CD4-positive, alpha-beta T cell treated with Interleukin-17A for 1 hour (primary cell): ENCODE data around the gene RRP12.
"Not testable (repeated sequence)": the region's sequence is repeated elsewhere in the genome, so short reads cannot be mapped to it uniquely, and the experiment has no call there.

Experiments used
- DNase-seq: peaks from one replicate; pipeline ENCODE4 v3.0.0-alpha.2; 2020

Gene RRP12

DNA sequence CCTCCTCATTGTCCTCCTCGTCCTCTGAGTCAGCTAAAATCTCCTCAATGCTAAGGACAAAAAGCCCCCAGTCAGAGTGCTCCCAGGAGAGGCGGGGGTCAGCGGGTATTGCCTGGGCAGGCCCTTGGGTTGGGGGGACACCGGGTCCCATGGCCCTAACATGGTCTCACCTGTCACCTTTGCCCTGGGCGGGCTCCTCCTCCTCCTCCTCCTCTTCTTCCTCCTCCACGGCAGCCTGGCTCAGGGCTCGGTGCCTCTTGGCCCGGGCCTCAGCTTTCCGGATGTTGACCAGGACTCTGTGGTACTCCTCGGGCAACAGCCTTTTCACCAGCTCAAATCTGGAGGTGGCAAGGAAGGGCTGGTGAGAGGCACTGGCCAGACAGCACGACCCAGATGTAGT, 34.6 kb downstream of the RRP12 start:
- no peak for DNase-seq

DNA sequence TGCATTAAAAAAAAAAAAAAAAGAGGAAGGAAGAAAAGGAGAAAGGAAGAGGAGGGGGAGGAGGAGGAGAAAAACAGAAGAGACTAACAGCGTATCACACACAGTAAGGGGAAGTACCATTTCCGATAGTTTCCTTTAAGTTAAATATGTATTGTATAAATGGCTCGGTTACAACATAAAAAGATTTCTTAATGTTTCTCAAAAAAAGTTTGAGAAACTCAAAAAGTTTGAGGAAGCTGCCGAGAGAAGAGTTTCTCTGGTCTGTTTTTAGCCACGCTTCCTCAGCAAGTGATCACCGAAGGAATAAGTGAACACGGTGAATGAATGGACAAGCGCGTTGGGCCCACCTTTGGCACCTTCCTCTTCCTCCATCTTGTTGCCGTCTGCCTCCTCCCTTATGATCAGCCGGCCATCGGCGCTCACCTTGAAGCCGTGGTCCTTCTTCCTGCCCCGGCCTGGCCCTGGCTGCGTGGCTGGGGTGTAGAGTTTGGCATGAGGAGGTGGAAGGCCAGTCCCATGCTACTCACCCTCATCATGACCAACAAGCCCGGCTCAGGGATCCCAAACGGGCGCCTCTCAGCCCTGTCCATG, 35.3 kb downstream of the RRP12 start:
- DNase-seq = no peak

DNA sequence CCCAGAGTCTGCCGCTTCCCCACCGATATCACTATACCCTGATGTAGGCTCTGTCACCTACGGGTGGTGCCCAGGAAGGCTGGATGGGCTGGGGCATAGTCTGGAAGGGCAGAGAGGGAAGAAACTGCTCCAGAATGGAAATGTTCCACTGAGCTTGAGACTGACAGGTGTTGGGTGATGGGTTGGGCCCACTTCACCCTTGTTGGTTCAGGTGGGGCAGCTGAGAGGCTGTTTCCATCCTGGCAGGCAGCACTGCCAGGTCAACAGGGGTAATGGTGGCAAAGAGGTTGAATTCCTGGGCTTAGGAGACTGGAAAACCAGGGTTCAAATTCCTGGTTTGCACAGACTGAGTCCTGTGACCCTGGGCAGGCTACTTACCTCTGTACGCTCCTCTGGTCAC, 38.1 kb downstream of the RRP12 start:
- DNase-seq = no peak

DNA sequence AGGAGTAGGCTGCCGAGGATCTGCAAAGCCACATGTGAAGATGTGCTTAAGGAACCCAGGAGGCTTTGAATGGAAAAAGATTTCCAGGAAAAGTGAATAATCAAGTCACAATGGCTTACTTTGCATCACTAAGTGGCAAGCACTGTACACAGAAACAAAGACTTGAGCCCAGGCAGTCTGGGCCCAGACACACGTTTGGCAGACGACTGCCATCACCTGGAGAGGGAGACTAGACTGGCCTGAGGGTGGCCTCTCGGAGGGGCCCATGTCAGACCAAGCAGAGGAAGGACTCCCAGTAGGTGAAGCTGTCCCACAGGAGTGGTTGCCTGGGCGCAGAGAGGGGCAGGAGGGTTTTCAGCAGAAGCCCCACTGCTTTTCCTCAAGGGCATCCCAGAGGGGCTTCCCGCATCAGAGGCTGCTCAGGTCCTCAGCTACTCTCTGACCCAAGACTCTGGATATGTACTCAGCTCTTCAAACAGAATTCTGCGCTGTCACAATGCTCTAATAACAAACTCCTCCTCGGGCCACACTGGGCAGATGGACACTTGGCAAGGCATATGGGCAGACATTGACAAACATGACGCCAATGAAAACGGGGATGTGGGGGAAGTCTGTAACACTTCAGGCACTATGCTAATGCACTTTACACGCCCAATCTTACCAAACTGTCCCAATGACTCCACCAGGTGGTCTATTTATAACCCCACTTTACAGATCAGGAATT, 38.7 kb downstream of the RRP12 start:
- no peak for DNase-seq

DNA sequence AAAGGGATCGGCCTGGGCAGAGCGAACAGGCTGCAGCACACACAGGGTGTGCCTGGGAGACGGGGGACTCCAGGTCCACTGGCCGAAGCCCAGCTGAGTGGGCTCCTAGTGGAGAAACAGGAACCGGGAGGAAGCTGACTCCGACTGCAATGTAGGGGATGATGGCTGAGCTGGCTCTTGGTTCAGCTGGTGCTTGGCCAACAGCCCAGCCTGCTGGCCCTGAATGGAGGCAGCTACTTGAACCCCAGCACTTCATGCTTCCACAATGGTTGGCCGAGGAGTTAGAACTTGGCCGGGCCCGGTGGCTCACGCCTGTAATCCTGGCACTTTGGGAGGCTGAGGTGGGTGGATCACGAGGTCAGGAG, 39.6 kb downstream of the RRP12 start:
- DNase-seq = no peak

DNA sequence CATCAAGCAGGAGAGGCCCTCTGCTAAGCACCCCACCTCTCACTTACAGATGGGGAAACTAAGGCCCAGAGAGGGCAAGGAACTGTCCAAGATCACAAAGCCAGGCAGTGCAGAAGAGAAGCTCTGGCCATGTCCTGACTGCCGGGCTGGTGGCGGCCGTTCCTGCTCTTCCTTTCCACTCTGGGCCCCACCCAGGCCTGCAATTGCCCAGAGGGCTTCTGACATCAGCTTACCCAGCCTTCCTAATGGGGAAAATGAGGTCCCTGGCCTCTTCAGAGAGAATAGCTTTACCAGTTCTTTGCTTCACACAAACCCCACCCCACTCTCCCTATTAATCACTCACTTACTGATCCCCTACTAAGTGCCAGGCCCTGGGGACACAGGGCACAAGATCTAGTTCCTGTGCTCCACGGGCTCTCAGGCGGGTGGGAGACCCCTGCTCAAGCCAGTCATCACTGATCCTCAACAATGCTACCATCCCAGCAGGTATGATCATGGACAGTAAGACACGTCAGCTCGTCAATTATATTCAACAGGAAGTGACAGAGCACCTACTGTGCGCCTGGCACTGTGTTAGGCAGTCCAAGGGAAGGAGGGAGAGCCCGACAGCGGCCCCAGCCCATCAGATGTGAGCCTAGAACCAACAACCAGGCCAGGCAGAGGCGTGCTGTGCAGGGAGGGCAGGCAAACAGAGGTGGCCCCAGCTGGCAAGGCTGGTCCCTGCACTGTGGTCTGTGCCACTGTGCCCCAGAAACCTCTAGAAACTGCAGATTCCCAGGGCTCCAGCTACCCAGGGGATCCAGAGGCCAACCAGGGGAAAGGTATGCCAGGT, 40.2 kb downstream of the RRP12 start:
- DNase-seq = no peak

DNA sequence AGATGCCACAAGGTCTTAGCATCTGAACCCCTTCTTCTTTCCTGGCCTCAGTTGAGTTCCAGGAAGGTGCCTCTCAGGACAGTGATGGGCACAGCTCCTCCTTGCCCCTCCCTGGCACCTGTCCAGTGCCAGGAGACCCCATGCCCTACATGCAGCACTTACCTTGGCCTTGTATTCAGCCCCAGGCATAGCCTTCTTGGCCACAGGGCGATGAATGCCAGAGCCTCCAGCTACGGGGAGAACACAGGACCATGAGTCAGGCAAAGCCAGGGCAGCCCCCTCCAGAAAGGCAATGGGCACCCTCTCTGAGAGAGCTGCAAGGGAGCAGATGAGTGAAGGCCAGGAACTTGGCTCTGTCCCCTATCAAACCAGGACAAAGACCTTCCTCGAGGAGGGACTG, 42.4 kb downstream of the RRP12 start:
- DNase-seq = no peak

DNA sequence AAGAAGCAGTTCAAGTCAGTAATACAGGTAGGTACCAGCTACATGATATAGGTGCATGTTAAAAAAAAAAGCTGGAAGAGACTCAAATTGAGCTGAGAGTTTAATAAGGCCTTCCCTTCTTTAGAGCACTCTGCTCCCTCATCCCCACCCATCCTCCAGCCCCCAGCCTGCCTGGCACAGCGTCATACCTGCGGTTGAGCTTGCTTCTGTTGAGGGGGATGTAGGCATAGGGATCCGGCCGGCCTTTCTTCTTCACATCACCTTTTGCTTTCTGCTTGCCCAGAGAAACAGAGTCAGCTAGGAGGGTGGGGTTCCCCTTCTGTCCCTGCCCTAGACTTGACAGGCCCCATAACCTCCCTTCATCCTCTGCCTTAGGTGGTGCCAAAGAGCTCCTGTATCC, 42.8 kb downstream of the RRP12 start:
- no peak for DNase-seq

DNA sequence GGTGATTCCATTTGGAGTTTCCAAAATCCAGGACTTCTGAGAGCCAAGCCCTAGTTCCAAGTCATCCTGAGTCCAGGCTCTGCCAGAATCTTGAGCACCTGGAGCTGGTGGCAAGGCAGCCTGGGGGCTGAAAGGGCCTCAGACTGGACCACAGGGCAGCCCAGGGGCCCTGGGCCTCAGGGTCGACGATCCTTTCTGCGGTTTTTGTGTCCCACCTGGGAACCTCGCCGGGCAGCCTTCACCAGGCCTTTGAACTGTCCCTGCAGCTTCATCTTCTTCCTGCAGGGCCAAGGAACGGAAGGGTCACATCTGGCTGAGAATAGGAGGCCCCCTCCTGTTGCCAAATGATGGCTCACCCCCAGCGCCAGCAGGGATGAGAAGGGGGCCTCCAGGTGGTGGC, 44.2 kb downstream of the RRP12 start:
- no peak for DNase-seq

DNA sequence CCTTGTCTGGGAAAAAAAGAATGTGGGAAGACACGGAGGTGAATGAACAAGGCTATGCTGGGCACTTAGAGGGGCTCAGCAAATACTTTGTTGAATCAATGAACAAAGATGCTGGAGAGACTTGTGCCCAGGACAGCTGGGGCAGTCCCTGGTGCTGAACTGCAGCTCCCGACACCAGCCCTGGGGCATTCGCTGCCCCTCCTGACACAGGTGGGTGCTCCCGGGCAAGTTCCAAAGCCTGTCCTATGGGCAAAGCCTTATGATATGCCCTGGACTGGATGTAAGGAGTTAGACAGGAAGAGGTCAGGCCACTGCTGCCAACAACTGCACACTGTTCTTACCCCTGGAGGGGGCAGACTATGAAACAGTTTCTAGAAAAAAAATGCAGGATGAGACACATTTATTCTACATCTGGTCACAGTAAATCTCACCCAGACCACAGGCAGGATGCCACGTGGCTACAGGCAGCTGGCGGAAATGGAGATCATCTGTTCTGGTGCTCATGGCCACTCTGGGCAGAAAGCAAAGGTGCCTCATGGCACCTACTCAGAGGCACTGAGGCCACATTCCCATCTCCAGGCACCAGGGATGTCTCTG, 44.7 kb downstream of the RRP12 start:
- DNase-seq = no peak

DNA sequence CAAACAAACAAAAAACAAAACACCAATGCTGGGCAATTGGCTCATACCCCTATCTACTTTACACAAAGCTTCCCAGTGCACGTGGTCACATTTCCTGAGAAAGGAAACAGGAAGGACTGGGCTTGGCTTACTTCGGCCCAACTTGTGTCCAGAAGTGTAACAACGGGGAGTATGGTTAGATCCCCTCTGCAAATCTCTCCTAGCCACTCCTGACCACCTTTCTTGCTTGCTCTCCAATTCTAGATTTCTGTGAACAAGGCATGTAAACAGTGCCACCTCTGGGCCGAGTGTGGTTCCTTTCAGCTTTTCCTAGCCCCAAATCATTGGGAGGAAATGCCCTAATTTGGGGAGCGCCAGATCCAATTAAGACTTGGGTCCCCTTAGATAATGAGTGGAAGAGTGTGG, 45.6 kb downstream of the RRP12 start:
- DNase-seq = peak; percentile 42

DNA sequence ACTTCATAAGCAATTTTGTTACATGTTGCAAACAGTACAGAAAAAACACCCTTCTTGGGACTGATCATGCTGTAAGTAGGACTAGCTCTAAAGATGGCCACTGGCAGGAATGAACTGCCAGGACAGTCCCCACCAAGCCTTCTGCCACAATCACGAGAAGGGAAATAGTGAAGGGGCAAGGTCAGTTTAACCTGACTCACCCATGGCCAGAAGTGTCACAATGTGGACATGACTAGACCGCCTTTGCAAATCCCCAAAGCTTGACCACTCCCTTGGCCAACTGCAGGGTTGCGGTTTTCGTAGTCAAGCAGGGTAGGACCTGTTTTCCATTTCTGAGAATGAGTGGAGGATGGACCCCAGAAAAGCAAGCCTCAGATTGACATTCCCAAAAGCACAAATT, 47.2 kb downstream of the RRP12 start:
- no peak for DNase-seq

DNA sequence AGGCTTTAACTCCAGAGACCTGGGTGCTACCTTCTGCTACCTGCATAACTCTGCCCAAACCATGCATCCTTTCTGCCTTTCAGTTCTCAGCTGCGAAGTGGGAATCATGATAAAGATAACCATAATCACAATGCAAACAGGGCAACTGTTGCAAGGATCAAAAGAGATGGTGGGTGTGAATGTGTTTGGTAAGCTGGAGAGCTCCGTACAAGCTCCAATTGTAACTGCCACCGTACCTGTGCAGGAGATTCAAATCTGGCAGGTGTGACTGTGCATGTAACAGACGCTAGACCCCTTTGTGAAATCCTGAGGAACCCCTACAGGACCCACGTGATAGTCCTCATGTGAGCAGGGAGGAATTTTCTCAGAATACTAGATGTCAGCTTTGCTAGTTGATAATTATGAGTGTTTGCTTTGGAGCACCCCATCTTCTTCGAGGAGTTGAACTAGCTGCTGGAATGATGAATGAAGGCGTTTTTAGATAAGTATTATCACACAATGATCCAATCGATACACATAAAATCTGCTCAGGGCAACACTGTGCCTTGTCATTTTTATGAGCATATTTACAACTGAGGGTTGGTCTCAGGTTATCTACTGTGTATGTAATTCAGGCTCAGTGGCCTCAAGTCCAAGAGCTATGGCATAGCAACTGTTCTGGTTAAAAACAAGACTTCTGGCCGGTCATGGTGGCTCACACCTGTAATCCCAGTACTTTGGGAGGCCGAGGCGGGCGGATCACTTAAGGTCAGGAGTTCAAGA, 51.2 kb downstream of the RRP12 start:
- no peak for DNase-seq

DNA sequence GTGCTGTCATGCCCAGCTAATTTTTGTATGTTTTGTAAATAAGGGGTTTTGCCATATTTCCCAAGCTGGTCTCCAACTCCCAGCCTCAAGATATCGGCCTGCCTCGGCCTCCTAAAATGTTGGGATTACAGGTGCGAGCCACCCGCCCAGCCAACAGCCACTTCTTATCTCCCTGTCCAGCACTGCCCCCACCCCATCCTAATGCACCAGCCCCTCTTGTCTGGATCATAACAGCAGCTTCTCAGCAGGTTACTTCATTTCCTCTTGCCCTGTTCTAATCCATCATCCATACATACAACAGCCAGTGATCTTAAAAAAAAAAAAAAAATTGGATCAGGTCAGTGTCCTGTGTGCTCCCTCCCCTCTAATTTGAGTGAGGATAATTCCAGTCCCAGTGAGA, 53.8 kb downstream of the RRP12 start:
- DNase-seq = no peak

DNA sequence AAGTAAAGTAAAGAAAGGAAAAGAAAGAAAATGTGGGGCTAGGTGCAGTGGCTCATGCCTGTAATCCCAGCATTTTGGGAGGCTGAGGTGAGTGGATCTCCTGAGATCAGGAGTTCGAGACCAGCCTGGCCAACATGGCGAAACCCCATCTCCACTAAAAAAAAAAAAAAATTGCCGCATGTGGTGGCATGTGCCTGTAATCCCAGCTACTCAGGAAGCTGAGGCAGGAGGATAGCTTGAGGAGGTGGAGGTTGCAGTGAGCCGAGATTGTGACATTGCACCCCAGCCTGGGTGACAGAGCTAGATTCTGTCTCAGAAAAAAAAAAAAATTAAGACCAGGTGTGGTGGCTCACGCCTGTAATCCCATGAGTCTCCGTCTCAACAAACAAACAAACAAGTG, 57.5 kb downstream of the RRP12 start:
- DNase-seq = not testable (repeated sequence)

DNA sequence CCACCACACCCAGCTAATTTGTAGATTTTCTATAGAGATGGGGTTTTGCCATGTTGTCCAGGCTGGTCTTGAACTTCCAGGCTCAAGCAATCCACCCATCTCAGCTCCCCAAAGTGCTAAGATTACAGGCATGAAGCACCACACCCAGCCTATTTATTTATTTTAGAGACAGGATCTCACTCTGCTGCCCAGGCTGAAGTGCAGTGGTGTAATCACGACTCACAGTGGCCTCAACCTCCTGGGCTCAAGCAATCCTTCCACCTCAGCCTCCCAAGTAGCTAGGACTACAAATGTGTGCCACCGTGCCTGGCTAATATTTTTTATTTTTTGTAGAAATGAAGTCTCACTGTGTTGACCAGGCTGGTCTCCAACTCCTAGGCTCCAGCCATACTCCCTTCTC, 59.7 kb downstream of the RRP12 start:
- no peak for DNase-seq

DNA sequence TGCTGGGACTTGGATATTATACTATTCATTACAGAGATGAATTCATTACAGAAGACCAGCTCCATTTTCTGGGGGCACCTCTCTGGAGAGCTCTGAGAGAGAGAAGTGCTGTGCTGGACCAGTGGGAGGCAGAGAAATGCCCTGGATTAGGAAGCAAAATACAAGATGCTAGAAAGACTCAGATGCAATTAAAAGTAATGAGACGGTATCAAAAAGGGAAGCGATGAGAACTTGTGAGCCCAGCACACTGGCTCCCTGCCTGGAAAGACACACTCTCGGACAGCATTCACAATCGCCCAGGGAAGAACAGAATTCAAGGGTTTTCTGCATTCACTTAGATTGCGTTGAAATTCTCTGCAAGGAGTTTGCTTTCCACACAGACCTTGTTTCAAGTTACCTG, 63.1 kb downstream of the RRP12 start:
- DNase-seq = no peak

DNA sequence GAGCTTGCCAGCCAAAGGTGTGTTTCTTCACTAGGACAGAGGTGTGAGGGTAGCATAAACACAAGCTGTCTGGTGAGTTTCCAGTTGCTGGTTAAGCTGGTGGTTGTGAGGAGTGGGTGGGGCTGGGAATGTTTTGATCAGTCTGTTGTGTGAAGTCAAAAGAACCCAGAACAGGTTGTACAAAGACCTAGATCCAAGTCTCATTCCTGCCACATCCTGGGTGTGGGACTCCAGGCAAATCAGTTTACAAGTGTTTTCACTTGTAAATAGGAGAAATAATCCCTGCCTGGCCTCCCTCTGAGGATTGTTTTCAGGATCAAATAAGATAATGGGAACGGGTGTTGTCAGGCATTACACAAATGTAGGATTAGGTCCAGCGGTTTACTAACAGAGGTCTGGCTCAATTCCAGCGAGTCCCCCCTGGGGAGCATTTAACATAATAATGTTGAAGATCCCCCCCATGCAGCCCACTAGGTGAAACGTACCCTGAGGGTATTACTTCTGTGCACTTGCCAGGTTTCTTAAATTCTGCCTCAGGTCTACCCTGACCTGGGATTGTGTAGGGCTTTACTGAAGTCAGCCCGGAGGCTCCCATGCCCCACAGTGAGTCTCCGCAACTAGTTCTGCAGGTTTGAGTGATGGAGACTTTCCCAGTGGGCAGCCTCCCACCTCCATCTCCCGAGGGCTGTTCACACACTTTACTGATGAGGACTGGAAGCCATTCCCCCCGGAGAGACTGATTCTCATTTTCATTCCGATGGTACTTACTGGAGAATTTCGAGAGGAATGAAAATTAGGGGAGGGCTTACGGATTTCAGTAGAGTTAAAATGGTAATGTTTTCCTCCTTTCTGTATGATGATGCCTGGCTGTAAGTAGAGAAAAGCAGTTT, 64.0 kb downstream of the RRP12 start:
- DNase-seq = no peak

DNA sequence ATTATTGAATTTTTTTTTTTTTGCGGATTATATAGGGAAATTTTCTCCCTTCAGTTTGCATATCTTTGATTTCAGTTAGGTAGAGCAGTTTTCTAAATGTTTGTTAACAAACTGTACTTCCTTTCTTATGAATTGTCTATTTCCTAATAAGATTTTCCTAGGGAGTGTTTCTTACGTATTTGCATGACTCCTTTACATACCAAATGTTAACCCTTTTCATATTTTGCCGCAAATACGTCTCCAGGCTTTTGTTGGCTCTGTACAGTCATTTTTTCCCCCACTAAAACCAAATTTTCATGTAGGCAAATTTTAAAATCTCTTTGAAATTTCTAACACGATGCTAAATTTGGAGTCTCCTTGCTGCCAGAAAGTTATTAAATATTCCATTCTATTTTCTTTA, 64.7 kb downstream of the RRP12 start:
- DNase-seq = no peak

DNA sequence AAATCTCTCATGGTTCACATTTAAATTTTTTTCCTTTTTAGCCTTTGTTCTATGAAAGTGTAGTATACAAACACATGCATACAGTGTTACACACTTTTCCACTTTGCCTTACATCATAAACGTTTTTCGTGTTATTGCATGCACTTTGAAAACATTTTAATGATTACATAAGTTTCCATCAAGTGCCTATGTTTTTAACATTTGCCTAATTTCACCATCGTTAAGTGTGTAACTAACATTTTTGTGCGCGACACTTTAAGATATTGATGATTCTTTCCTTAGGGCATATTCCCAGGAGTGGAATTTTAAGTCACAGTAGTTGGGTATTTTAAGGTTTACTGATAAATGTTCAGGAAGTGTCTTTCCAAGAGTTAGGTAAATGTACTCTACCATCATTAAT, 65.1 kb downstream of the RRP12 start:
- DNase-seq = no peak

DNA sequence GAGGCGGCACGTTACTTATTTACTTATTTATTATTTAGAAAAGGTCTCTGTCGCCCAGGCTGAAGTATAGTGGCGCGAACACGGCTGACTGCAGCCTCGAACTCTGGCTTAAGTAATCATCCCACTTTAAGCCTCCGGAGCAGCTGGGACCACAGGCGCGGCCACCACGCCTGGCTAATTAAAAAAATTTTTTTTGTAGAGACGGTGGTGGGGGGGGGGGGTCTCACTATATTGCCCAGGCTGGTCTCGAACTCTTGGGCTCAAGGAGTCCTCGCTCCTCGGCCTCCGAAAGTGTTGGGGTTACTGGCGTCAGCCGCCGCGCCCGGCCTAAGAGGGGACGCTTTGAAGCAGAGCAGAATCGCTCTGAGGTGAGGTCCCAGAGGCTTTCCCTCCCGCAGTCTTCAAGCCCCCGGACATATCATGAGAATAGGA, 65.9 kb downstream of the RRP12 start:
- no peak for DNase-seq
